Endothelial cell of umbilical vein (primary cell): Measurements from ENCODE around the gene AP1G2. TPM values are rescaled to one million over a fixed set of nuclear protein-coding genes. Genes with fewer than 3 reads are reported as not detected.

Source experiments
- BruUV-seq: library from RNA; stranded (reverse); fragments of 400-500 nt; replicated peaks from 2 replicates; lab custom pipeline; 2021; lab: Mats Ljungman, UMichigan
- CTCF ChIA-PET: fragments of 300-600, 350-600 bp; sonication (Branson Sonifier 250); formaldehyde crosslinking; loops from one replicate; lab custom pipeline; 2021; ENCODE audit warnings: antibody characterized with exemption, inconsistent platforms; lab: Charles Lee
- POLR2A ChIA-PET: fragments of 300-600, 350-600 bp; sonication (Branson Sonifier 250); formaldehyde crosslinking; loops from one replicate; lab custom pipeline; 2021; ENCODE audit warnings: antibody characterized with exemption, inconsistent platforms; lab: Charles Lee
- DNase-seq: peaks from one replicate; pipeline ENCODE4 v3.0.0-alpha.2; 2011; ENCODE audit warnings: low read depth, low spot score
- FAIRE-seq: peaks from 2 replicates; lab custom pipeline; 2011; peaks lifted over from hg19 to GRCh38; lab: Jason Lieb, UNC
- H2AFZ ChIP-seq: 2 replicates; pipeline ENCODE4 v1.6.0; 2012; ENCODE audit warnings: low read depth, low read length, control low read depth, inconsistent platforms
- H3K27ac ChIP-seq: 2 replicates; pipeline ENCODE4 v1.5.1; 2011; ENCODE audit warnings: low read depth, mild to moderate bottlenecking, control low read depth, low read length, moderate library complexity; ENCODE audit not compliant: insufficient read depth
- H3K27me3 ChIP-seq, 2 experiments: 2 replicates each; pipeline versions ENCODE4 v1.6.0 to v1.6.1; 2011; ENCODE audit warnings: low read length in 2 of 2, mixed read lengths in 1 of 2; ENCODE audit not compliant: control insufficient read depth in 2 of 2, insufficient read depth in 2 of 2
- H3K36me3 ChIP-seq, 2 experiments: 2 replicates in 1 of 2; 3 replicates in 1 of 2; pipeline ENCODE4 v1.5.1; 2011; ENCODE audit warnings: low read length in 2 of 2, mild to moderate bottlenecking in 1 of 2, moderate library complexity in 1 of 2; ENCODE audit not compliant: control insufficient read depth in 2 of 2, insufficient read depth in 2 of 2; ENCODE audit errors: extremely low read depth in 1 of 2
- H3K4me1 ChIP-seq: 3 replicates; pipeline ENCODE4 v1.5.1; 2011; ENCODE audit warnings: mild to moderate bottlenecking, low read length; ENCODE audit not compliant: control insufficient read depth, insufficient read depth; ENCODE audit errors: extremely low read depth
- H3K4me2 ChIP-seq: 2 replicates; pipeline ENCODE4 v1.6.1; 2011; ENCODE audit warnings: low read length, control low read depth, mixed read lengths; ENCODE audit not compliant: insufficient read depth
- H3K4me3 ChIP-seq, 3 experiments: fragments of 200-600 bp in 1 of 3; sonication (generic), shearing (Covaris generic) in 1 of 3; replicated peaks in 1 of 3; 2 replicates each; pipeline ENCODE4 v1.5.1; 2011 to 2016; ENCODE audit warnings: control low read depth in 3 of 3, low read length in 3 of 3, mild to moderate bottlenecking in 2 of 3, inconsistent platforms in 1 of 3, low read depth in 1 of 3, moderate library complexity in 1 of 3; ENCODE audit not compliant: insufficient read depth in 1 of 3
- H3K79me2 ChIP-seq: 2 replicates; pipeline ENCODE4 v1.6.0; 2012; ENCODE audit warnings: low read length, inconsistent platforms; ENCODE audit not compliant: control insufficient read depth, insufficient read depth
- H3K9ac ChIP-seq: replicated peaks from 2 replicates; pipeline ENCODE3; 2011; ENCODE audit warnings: low read length, control low read depth; ENCODE audit not compliant: insufficient read depth; ENCODE audit errors: extremely low read depth
- H3K9me1 ChIP-seq: replicated peaks from 3 replicates; pipeline ENCODE4 v1.6.0; 2011; ENCODE audit warnings: mild to moderate bottlenecking, low read length; ENCODE audit not compliant: control insufficient read depth, insufficient read depth; ENCODE audit errors: extremely low read depth
- H3K9me3 ChIP-seq: replicated peaks from 2 replicates; pipeline ENCODE4 v1.5.1; 2012; ENCODE audit warnings: low read length, inconsistent platforms; ENCODE audit not compliant: control insufficient read depth, insufficient read depth
- H4K20me1 ChIP-seq: replicated peaks from 2 replicates; pipeline ENCODE3; 2011; ENCODE audit warnings: mild to moderate bottlenecking, low read length; ENCODE audit not compliant: control insufficient read depth, insufficient read depth; ENCODE audit errors: extremely low read depth
- CTCF ChIP-seq, 2 donors: IDR thresholded peaks; 1 replicate in 1 of 2; 2 replicates in 1 of 2; pipeline ENCODE4 v1.5.1; 2011; ENCODE audit warnings: low read length in 2 of 2, mild to moderate bottlenecking in 2 of 2, moderate library complexity in 2 of 2, control low read depth in 1 of 2, inconsistent platforms in 1 of 2, low read depth in 1 of 2; ENCODE audit not compliant: insufficient read depth in 1 of 2; ENCODE audit errors: extremely low read depth in 1 of 2
- EZH2 ChIP-seq: IDR thresholded peaks from 2 replicates; pipeline ENCODE4 v1.6.1; 2012; ENCODE audit warnings: borderline replicate concordance, low read depth, mild to moderate bottlenecking, moderate library complexity, low read length, inconsistent platforms; ENCODE audit not compliant: severe bottlenecking
- FOS ChIP-seq: IDR thresholded peaks from 2 replicates; pipeline ENCODE4 v1.6.1; 2011; ENCODE audit warnings: mild to moderate bottlenecking, low read length, moderate library complexity, borderline replicate concordance; ENCODE audit not compliant: insufficient read depth
- GATA2 ChIP-seq: IDR thresholded peaks from 2 replicates; pipeline ENCODE4 v1.7.0; 2011; ENCODE audit warnings: low read depth, mild to moderate bottlenecking, moderate library complexity, mixed read lengths, low read length; ENCODE audit not compliant: insufficient read length, insufficient read depth
- JUN ChIP-seq: IDR thresholded peaks from 2 replicates; pipeline ENCODE4 v1.6.1; 2011; ENCODE audit warnings: borderline replicate concordance, low read depth; ENCODE audit not compliant: insufficient read length, insufficient read depth
- MAX ChIP-seq: IDR thresholded peaks from 2 replicates; pipeline ENCODE4 v1.6.1; 2011; ENCODE audit not compliant: insufficient read depth, insufficient read length
- POLR2AphosphoS5 ChIP-seq: IDR thresholded peaks from 2 replicates; pipeline ENCODE4 v1.6.1; 2012; ENCODE audit warnings: low read depth, mild to moderate bottlenecking, control low read depth, low read length, moderate library complexity; ENCODE audit not compliant: insufficient read depth
- dilution Hi-C: fragments of 300-500 bp; cut with MboI; formaldehyde crosslinking; loops from one replicate; pipeline ENCODE4 v1.15.0; 2019; ENCODE audit warnings: low sequenced_read_pairs; ENCODE audit not compliant: extremely low pct_ligation_motif_present
- intact Hi-C: fragments of 100-400 bp; cut with micrococcal nuclease; formaldehyde crosslinking; loops from one replicate; pipeline ENCODE4 v1.10.0; 2022
- polyA plus RNA-seq, 4 experiments: library from polyadenylated mRNA; depleted of rRNA in 3 of 4; stranded (reverse) in 3 of 4; unstranded in 1 of 4; fragments of >200 nt; gene quantifications; 2 replicates each; pipeline versions ENCODE4 v1.2.1 to v1.2.3, GENCODE V29; 2011 to 2012; ENCODE audit warnings: missing spikeins in 1 of 4
- total RNA-seq: library from RNA; stranded (reverse); gene quantifications from 2 replicates; pipeline ENCODE4 v1.2.3, GENCODE V29; 2021

Gene AP1G2
- total and polyA plus RNA-seq, 2 donors (not counting 3 experiments of a cell fraction or from before 2014, with no cell fraction given): 39.0 to 55.8 TPM

GRCh38 chr14:23529016-23529415 lies 38.6 kb downstream of the AP1G2 start:
- ChIA-PET CTCF (interaction anchor here (1.0 to 2.0 kb wide), 5 partner anchors 9 to 51 kb away, joined by 3 to 10 read pairs (median 7); no protein-coding TSS in a partner anchor), POLR2A (no interaction called here)
- Histone ChIP-seq H3K79me2 (no peaks in the 10 kb centered on the region), H3K4me2 (no peak overlapping the region), H3K4me3 (no peak overlapping the region), H3K27me3 (no peaks in the 10 kb centered on the region), H3K4me1 (no peaks in the 10 kb centered on the region), H3K9ac (no peak overlapping the region), H3K36me3 (no peaks in the 10 kb centered on the region), H4K20me1 (no peaks in the 10 kb centered on the region), H3K9me1 (no peaks in the 10 kb centered on the region), H3K9me3 (no peaks in the 10 kb centered on the region), H3K27ac (no peak overlapping the region), H2AFZ (no peak overlapping the region)
- no TSS peak for BruUV-seq
- TF ChIP-seq JUN (no peak), EZH2 (no peak), MAX (no peak), GATA2 (no peak), FOS (no peak), POLR2AphosphoS5 (no peak), CTCF (IDR thresholded peaks at IDR 0.05; ENCODE audit: extremely low read depth in 1 of 2, insufficient read depth in 1 of 2, low read depth in 1 of 2, low read length in 2 of 2) (no peak)
- FAIRE-seq (no peak), DNase-seq (no peak)
- intact Hi-C loops: no loop called here
- dilution Hi-C loops: no loop called here
